AG04449 (cell line): Measurements from ENCODE around the gene FANCM.

Experiments
- CTCF ChIA-PET: fragments of 350-600 bp; formaldehyde crosslinking; extraction: SDS; loops from one replicate; lab custom pipeline; 2021; ENCODE audit warnings: antibody characterized with exemption; lab: Yijun Ruan, JAX
- POLR2A ChIA-PET: fragments of 400-600, 350-600 bp; formaldehyde crosslinking; extraction: SDS; loops from one replicate; lab custom pipeline; 2020; ENCODE audit warnings: antibody characterized with exemption, inconsistent platforms; lab: Yijun Ruan, JAX
- DNase-seq: peaks from one replicate; pipeline ENCODE4 v3.0.0-alpha.2; 2010; ENCODE audit warnings: low read depth, low spot score
- H3K4me3 ChIP-seq: 2 replicates; pipeline ENCODE4 v1.5.1; 2011; ENCODE audit warnings: low read depth, mild to moderate bottlenecking, control low read depth, low read length
- CTCF ChIP-seq: IDR thresholded peaks from one replicate; pipeline ENCODE4 v1.5.1; 2011; ENCODE audit warnings: mild to moderate bottlenecking, moderate library complexity, low read length, control low read depth, inconsistent platforms; ENCODE audit not compliant: insufficient read depth; ENCODE audit errors: missing control alignments

The FANCM gene

GRCh38 chr14:45247427-45247826, 111.7 kb downstream of the FANCM start:
- DNase-seq = no peak
- no peak for TF ChIP-seq CTCF
- ChIA-PET CTCF (interaction anchor here (1.0 kb wide), 1 partner anchor 336 kb away, joined by 3 read pairs; no protein-coding TSS in a partner anchor), POLR2A (no interaction called here)
- H3K4me3 ChIP-seq = no peak overlapping the region

GRCh38 chr14:45249856-45250575, 114.3 kb downstream of the FANCM start:
- ChIA-PET CTCF (interaction anchor here (0.7 to 1.3 kb wide), 3 partner anchors 11 to 337 kb away, joined by 3 to 4 read pairs (median 3); no protein-coding TSS in a partner anchor), POLR2A (no interaction called here)
- DNase-seq = peak; percentile 19
- TF ChIP-seq CTCF = no peak
- no peak overlapping the region; the same call in 1 of the 2 replicates for H3K4me3 ChIP-seq
